Prostate gland (tissue), 2 donors: Measurements from ENCODE around the gene ARHGEF12.

ENCODE experiments used
- POLR2A ChIP-seq: fragments of 450-650 bp; IDR thresholded peaks from one replicate; pipeline ENCODE4 v1.6.1; 2016; ENCODE audit warnings: antibody characterized with exemption, mild to moderate bottlenecking
- POLR2AphosphoS5 ChIP-seq: sonication (generic); formaldehyde crosslinking; IDR thresholded peaks from one replicate; pipeline ENCODE4 v1.6.1; 2017; ENCODE audit warnings: antibody characterized with exemption
- TF ChIP-seq, protein P1 (sequence below), 4 experiments: fragments of 200-600 bp in 2 of 4; fragments of 450-650 bp in 2 of 4; sonication (generic) in 2 of 4; IDR thresholded peaks; 1 replicate in 3 of 4; 2 replicates in 1 of 4; pipeline ENCODE4 v1.5.1; 2016 to 2019; ENCODE audit warnings: antibody characterized with exemption in 4 of 4, mild to moderate bottlenecking in 2 of 4, moderate library complexity in 2 of 4

DNA sequence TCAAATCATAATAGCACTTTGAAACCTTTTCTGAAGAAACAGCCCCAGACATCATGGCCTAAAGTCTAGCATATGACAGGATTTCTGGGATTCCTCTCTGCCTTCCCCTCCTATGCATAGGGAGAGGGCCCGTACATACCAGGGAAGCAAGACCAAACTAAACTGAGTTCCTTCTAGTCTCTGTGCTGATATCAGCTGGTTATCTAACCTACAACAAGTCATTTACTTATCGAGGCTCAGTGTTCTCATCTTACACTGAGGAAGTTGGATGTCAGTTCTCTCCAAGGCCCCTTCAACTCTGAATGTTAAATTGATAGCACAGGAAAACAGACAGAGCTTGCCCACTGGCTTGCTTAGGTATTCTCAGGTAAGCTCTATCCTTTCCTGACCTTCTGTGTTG is 158.4 kb downstream of the ARHGEF12 start:
- no peak for TF ChIP-seq POLR2A
- TF ChIP-seq, protein P1, sequence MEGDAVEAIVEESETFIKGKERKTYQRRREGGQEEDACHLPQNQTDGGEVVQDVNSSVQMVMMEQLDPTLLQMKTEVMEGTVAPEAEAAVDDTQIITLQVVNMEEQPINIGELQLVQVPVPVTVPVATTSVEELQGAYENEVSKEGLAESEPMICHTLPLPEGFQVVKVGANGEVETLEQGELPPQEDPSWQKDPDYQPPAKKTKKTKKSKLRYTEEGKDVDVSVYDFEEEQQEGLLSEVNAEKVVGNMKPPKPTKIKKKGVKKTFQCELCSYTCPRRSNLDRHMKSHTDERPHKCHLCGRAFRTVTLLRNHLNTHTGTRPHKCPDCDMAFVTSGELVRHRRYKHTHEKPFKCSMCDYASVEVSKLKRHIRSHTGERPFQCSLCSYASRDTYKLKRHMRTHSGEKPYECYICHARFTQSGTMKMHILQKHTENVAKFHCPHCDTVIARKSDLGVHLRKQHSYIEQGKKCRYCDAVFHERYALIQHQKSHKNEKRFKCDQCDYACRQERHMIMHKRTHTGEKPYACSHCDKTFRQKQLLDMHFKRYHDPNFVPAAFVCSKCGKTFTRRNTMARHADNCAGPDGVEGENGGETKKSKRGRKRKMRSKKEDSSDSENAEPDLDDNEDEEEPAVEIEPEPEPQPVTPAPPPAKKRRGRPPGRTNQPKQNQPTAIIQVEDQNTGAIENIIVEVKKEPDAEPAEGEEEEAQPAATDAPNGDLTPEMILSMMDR (IDR thresholded peaks at IDR 0.05), result no peak
- TF ChIP-seq POLR2AphosphoS5, result no peak
